Measurements from ENCODE around the gene FUCA2.
"Not testable (repeated sequence)": the region's sequence is repeated elsewhere in the genome, so short reads cannot be mapped to it uniquely, and the experiment has no call there.

FUCA2 gene

GRCh38 chr6:143449714-143450452, 61.6 kb downstream of the FUCA2 start:
- H3K4me2 ChIP-seq (ENCODE audit: low read length) = peak overlapping the region; percentile 72
- H3K79me2 ChIP-seq (ENCODE audit: low read length) = peaks cover 82% of the 10 kb centered on the region
- H3K27ac ChIP-seq (ENCODE audit: low read length) = peak overlapping the region; percentile 70
- TF ChIP-seq, protein P1, sequence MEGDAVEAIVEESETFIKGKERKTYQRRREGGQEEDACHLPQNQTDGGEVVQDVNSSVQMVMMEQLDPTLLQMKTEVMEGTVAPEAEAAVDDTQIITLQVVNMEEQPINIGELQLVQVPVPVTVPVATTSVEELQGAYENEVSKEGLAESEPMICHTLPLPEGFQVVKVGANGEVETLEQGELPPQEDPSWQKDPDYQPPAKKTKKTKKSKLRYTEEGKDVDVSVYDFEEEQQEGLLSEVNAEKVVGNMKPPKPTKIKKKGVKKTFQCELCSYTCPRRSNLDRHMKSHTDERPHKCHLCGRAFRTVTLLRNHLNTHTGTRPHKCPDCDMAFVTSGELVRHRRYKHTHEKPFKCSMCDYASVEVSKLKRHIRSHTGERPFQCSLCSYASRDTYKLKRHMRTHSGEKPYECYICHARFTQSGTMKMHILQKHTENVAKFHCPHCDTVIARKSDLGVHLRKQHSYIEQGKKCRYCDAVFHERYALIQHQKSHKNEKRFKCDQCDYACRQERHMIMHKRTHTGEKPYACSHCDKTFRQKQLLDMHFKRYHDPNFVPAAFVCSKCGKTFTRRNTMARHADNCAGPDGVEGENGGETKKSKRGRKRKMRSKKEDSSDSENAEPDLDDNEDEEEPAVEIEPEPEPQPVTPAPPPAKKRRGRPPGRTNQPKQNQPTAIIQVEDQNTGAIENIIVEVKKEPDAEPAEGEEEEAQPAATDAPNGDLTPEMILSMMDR (IDR thresholded peaks at IDR 0.05; ENCODE audit: low read depth, low read length) = no peak
- TF ChIP-seq EZH2phosphoT487 (IDR thresholded peaks at IDR 0.05; ENCODE audit: low read depth) = no peak
- peaks cover 26% of the 10 kb centered on the region for H3K4me1 ChIP-seq (ENCODE audit: low read length)
- peak overlapping the region; percentile 92 for H3K9ac ChIP-seq (ENCODE audit: low read length)
- H3K36me3 ChIP-seq (replicated peaks; ENCODE audit: low read depth, low read length) = no peaks in the 10 kb centered on the region
- H4K20me1 ChIP-seq (ENCODE audit: insufficient read depth, low read length) = no peaks in the 10 kb centered on the region
- H3K4me3 ChIP-seq (ENCODE audit: low read length) = peak overlapping the region; percentile 97
- no peaks in the 10 kb centered on the region for H3K9me3 ChIP-seq (ENCODE audit: insufficient read depth, low read length)
- H3K27me3 ChIP-seq (ENCODE audit: low read depth, low read length) = no peaks in the 10 kb centered on the region
- H2AFZ ChIP-seq (ENCODE audit: low read depth, low read length) = peak overlapping the region; percentile 96

DNA sequence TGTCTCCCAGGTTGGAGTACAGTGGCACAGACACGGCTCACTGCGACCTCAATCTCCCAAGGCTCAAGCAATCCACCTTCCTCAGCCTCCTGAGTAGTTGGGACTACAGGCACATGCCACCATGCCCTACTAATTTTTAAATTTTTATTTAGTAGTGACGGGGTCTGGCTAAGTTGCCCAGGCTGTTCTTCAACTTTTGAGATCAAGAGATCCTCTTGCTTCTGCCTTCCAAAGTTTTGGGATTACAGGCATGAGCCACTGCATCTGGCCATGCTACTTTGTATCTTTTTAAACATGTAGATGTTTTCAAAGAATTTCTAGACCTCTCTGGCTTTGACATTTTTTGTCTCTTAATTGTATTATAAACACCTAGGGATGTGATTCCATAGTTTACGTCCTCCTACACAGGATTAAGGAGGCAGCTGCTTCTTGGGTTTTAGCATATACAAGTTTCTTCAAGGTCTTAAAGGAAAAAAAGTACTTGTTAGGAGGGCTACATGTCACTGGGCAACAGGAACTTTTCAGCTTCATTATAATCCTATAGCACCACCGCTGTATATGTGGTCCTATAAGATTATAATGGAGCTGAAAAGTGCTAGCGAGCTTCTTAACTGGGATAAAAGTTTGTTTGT, 62.3 kb downstream of the FUCA2 start:
- H3K9ac ChIP-seq (ENCODE audit: low read length) = peak overlapping the region; percentile 92
- peaks cover 19% of the 10 kb centered on the region for H3K4me1 ChIP-seq (ENCODE audit: low read length)
- TF ChIP-seq, protein P1 (IDR thresholded peaks at IDR 0.05; ENCODE audit: low read depth, low read length) = no peak
- TF ChIP-seq EZH2phosphoT487 (IDR thresholded peaks at IDR 0.05; ENCODE audit: low read depth) = no peak

DNA sequence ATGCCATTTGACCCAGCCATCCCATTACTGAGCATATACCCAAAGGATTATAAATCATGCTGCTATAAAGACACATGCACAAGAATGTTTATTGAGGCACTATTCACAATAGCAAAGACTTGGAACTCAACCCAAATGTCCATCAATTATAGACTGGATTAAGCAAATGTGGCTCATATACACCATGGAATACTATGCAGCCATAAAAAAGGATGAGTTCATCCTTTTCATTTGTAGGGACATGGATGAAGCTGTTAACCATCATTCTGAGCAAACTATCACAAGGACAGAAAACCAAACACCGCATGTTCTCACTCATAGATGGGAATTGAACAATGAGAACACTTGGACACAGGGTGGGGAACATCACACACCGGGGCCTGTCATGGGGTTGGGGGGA, 63.7 kb downstream of the FUCA2 start:
- Histone ChIP-seq H3K79me2 (ENCODE audit: low read length) (peaks cover 78% of the 10 kb centered on the region), H3K4me1 (ENCODE audit: low read length) (peaks cover 15% of the 10 kb centered on the region)
- not testable (repeated sequence) for H3K4me2 ChIP-seq (ENCODE audit: low read length); H4K20me1 ChIP-seq (ENCODE audit: insufficient read depth, low read length); H3K27me3 ChIP-seq (ENCODE audit: low read depth, low read length); H3K9me3 ChIP-seq (ENCODE audit: insufficient read depth, low read length); H3K4me3 ChIP-seq (ENCODE audit: low read length); H2AFZ ChIP-seq (ENCODE audit: low read depth, low read length); H3K9ac ChIP-seq (ENCODE audit: low read length); H3K36me3 ChIP-seq (replicated peaks; ENCODE audit: low read depth, low read length); H3K27ac ChIP-seq (ENCODE audit: low read length)

More for the DNA sequence above, 62.3 kb downstream of the FUCA2 start:
- Histone ChIP-seq H2AFZ (ENCODE audit: low read depth, low read length) (no peak overlapping the region), H4K20me1 (ENCODE audit: insufficient read depth, low read length) (no peaks in the 10 kb centered on the region), H3K9me3 (ENCODE audit: insufficient read depth, low read length) (no peaks in the 10 kb centered on the region), H3K36me3 (replicated peaks; ENCODE audit: low read depth, low read length) (no peaks in the 10 kb centered on the region), H3K79me2 (ENCODE audit: low read length) (peaks cover 78% of the 10 kb centered on the region), H3K27ac (ENCODE audit: low read length) (peak overlapping the region; percentile 70; the same call in 1 of the 2 replicates), H3K4me2 (ENCODE audit: low read length) (peak overlapping the region; percentile 72), H3K27me3 (ENCODE audit: low read depth, low read length) (no peaks in the 10 kb centered on the region), H3K4me3 (ENCODE audit: low read length) (peak overlapping the region; percentile 97)
